ENCODE results near the gene UST.

DNA sequence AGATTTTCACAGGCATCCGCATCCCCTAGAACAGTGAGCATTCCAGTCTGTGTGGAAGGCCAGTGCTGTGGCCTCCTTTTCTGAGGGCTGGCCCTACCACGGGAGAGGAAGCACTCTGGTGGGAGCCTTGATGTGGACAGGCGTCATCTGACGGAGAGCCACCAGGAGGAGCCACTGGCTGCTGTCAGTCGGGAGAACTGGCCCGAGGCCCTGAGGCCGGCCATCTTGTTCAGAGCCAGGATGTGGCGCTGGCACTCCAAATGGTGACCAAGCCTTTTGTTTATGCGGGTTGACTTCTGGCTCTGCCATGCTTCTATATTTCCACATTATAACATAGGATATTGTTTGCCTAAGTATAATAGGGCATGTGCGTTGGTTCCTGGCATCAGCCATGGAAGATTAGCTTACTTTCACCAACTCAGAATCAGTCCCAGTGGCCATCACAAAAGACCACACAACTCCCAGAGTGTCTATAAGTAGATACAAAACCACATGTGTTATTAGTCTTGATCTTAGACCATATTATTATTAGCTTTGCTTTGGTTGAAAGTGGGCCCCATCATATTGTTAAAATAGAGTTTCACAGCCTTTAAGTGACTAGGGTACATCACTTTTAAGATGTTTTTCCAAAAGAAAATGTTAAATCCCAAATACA lies 296.8 kb downstream of the UST start:
- TF ChIP-seq POLR2A (IDR thresholded peaks at IDR 0.05; ENCODE audit: low read length) (no peak), GATA1 (IDR thresholded peaks at IDR 0.05; ENCODE audit: low read depth, low read length) (no peak)

All from erythroblast (primary cell).